ENCODE measurements around the gene CALN1.

Gene CALN1

DNA sequence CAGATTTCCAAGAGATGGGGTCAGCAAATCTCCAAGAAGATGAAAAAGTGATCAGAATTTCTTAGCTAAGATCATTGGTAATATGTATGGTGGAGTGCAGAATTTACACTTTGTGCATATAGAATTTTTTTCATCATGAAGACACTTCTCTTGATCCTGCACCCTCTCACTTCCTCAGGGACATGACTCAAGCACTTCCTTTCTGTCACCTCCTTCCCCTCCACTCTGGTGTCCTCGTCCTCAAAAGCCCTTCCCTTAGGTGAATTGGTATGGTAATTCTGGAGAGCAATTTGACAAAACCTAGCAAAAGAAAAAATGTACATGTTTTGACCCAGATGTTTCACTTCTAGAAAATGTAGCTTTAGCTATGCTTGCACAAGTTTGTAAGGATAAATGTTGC is 18.1 kb downstream of the CALN1 start:
- Histone ChIP-seq H3K4me1 (ENCODE audit: low read length) (no peaks in the 10 kb centered on the region), H2AFZ (ENCODE audit: low read depth, low read length) (no peak overlapping the region), H3K9ac (ENCODE audit: low read length) (no peak overlapping the region), H3K9me3 (ENCODE audit: insufficient read depth, low read length) (no peaks in the 10 kb centered on the region), H3K36me3 (replicated peaks; ENCODE audit: low read depth, low read length) (no peaks in the 10 kb centered on the region), H3K4me2 (ENCODE audit: low read length) (no peak overlapping the region), H3K27ac (ENCODE audit: low read length) (no peak overlapping the region), H3K79me2 (ENCODE audit: low read length) (no peaks in the 10 kb centered on the region), H4K20me1 (ENCODE audit: insufficient read depth, low read length) (no peaks in the 10 kb centered on the region), H3K27me3 (ENCODE audit: low read depth, low read length) (no peaks in the 10 kb centered on the region), H3K4me3 (ENCODE audit: low read length) (no peak overlapping the region)
- TF ChIP-seq, protein P1, sequence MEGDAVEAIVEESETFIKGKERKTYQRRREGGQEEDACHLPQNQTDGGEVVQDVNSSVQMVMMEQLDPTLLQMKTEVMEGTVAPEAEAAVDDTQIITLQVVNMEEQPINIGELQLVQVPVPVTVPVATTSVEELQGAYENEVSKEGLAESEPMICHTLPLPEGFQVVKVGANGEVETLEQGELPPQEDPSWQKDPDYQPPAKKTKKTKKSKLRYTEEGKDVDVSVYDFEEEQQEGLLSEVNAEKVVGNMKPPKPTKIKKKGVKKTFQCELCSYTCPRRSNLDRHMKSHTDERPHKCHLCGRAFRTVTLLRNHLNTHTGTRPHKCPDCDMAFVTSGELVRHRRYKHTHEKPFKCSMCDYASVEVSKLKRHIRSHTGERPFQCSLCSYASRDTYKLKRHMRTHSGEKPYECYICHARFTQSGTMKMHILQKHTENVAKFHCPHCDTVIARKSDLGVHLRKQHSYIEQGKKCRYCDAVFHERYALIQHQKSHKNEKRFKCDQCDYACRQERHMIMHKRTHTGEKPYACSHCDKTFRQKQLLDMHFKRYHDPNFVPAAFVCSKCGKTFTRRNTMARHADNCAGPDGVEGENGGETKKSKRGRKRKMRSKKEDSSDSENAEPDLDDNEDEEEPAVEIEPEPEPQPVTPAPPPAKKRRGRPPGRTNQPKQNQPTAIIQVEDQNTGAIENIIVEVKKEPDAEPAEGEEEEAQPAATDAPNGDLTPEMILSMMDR (IDR thresholded peaks at IDR 0.05; ENCODE audit: low read depth, low read length) = no peak
- no peak for TF ChIP-seq EZH2phosphoT487 (IDR thresholded peaks at IDR 0.05; ENCODE audit: low read depth)

DNA sequence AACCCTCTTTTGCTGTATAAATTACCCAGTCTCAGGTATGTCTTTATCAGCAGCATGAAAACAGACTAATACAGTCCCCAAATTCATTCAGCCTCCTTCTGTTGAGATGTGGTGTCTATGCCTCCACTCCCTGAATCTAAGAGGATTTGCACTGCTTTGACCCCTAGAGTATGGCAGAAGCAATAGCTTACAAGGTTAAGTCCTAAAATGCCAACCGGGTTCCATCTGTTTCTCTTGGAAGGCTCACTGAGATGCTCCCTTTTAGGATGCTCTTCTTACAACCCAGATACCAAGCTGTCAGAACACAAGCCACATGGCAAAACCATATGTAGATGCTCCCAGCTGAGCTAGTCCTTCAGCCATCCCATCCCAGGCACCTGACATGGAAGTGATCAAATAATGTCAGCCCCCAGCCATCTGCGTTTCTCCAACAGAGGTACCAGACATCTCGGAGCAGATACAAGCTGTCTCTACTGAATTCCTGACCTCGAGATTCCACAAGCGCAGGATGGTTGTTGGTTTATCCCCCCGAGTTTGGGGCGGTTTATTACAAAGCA is 20.2 kb downstream of the CALN1 start:
- H2AFZ ChIP-seq (ENCODE audit: low read depth, low read length) = no peak overlapping the region
- H3K4me2 ChIP-seq (ENCODE audit: low read length) = no peak overlapping the region
- no peaks in the 10 kb centered on the region for H3K79me2 ChIP-seq (ENCODE audit: low read length)
- no peak overlapping the region for H3K27ac ChIP-seq (ENCODE audit: low read length)
- no peaks in the 10 kb centered on the region for H3K36me3 ChIP-seq (replicated peaks; ENCODE audit: low read depth, low read length)
- no peaks in the 10 kb centered on the region for H3K9me3 ChIP-seq (ENCODE audit: insufficient read depth, low read length)
- no peak overlapping the region for H3K4me3 ChIP-seq (ENCODE audit: low read length)
- H4K20me1 ChIP-seq (ENCODE audit: insufficient read depth, low read length) = no peaks in the 10 kb centered on the region
- no peaks in the 10 kb centered on the region for H3K4me1 ChIP-seq (ENCODE audit: low read length)
- no peaks in the 10 kb centered on the region for H3K27me3 ChIP-seq (ENCODE audit: low read depth, low read length)
- TF ChIP-seq, protein P1 (IDR thresholded peaks at IDR 0.05; ENCODE audit: low read depth, low read length) = no peak
- no peak overlapping the region for H3K9ac ChIP-seq (ENCODE audit: low read length)

DNA sequence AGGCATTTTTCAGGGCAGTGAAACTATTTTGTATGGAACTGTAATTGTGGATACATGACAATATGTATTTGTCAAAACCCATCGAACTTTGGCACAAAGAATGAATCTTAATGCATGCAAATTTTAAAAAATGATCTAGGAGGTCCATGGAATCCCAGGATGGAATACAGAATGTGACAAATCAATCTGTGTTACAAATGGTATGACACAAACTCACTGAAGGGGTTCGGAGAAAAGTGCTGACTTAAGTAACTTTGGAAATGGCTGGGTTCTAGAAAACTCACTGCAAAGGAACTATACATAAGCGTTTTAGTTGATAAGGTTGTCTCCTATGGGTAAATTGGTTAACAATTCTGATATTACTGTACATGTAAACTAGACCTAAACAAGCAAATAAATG is 26.0 kb downstream of the CALN1 start:
- Histone ChIP-seq H3K4me2 (ENCODE audit: low read length) (no peak overlapping the region), H3K9me3 (ENCODE audit: insufficient read depth, low read length) (peaks cover 3% of the 10 kb centered on the region; the same call in 1 of the 2 replicates), H3K36me3 (replicated peaks; ENCODE audit: low read depth, low read length) (no peaks in the 10 kb centered on the region), H2AFZ (ENCODE audit: low read depth, low read length) (no peak overlapping the region), H3K79me2 (ENCODE audit: low read length) (no peaks in the 10 kb centered on the region), H3K4me1 (ENCODE audit: low read length) (no peaks in the 10 kb centered on the region), H3K27ac (ENCODE audit: low read length) (no peak overlapping the region), H3K9ac (ENCODE audit: low read length) (no peak overlapping the region), H3K27me3 (ENCODE audit: low read depth, low read length) (no peaks in the 10 kb centered on the region), H4K20me1 (ENCODE audit: insufficient read depth, low read length) (no peaks in the 10 kb centered on the region), H3K4me3 (ENCODE audit: low read length) (no peak overlapping the region)
- TF ChIP-seq, protein P1 (IDR thresholded peaks at IDR 0.05; ENCODE audit: low read depth, low read length) = no peak
- TF ChIP-seq EZH2phosphoT487 (IDR thresholded peaks at IDR 0.05; ENCODE audit: low read depth) = no peak

DNA sequence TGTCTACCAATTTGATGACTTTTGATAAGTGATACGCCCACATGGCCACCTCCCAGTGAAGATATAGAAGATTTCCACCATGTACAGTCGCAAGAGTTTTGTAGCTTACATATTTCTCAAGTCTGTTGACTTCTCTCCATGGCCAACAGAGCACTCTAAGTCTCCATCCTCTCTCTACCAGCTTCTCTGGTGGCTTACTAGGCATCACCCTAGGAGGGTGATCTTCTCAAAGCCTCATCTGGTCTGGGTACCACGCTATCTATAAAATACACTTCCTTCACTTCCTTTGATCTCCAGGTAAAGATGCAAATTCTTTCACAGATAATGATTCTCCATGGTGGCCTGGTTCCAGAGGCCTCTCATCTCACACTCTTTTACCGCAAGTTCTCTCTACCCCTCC is 49.9 kb downstream of the CALN1 start:
- no peaks in the 10 kb centered on the region for H3K79me2 ChIP-seq (ENCODE audit: low read length)
- H3K27me3 ChIP-seq (ENCODE audit: low read depth, low read length) = no peaks in the 10 kb centered on the region
- no peak overlapping the region for H3K4me3 ChIP-seq (ENCODE audit: low read length)
- no peaks in the 10 kb centered on the region for H3K4me1 ChIP-seq (ENCODE audit: low read length)
- no peaks in the 10 kb centered on the region for H3K9me3 ChIP-seq (ENCODE audit: insufficient read depth, low read length)
- no peak overlapping the region for H2AFZ ChIP-seq (ENCODE audit: low read depth, low read length)
- H3K9ac ChIP-seq (ENCODE audit: low read length) = no peak overlapping the region
- H3K4me2 ChIP-seq (ENCODE audit: low read length) = no peak overlapping the region
- H4K20me1 ChIP-seq (ENCODE audit: insufficient read depth, low read length) = no peaks in the 10 kb centered on the region
- H3K27ac ChIP-seq (ENCODE audit: low read length) = no peak overlapping the region
- TF ChIP-seq, protein P1 (IDR thresholded peaks at IDR 0.05; ENCODE audit: low read depth, low read length) = no peak
- no peak for TF ChIP-seq EZH2phosphoT487 (IDR thresholded peaks at IDR 0.05; ENCODE audit: low read depth)
- no peaks in the 10 kb centered on the region for H3K36me3 ChIP-seq (replicated peaks; ENCODE audit: low read depth, low read length)
